Lung (tissue), 12 donors: ENCODE measurements around the gene FAM107A. TPM values are rescaled to one million over a fixed set of nuclear protein-coding genes. Genes with fewer than 3 reads are reported as not detected.

Experiments used
- ATAC-seq: fragments of 200-7000 bp; cut with Tn5 transposase; one replicate; pipeline ENCODE4 v1.9.1; 2020; ENCODE audit warnings: moderate number of reproducible peaks; ENCODE audit not compliant: insufficient read depth, low FRiP score
- DNase-seq, 3 donors: peaks; one replicate each; pipeline ENCODE4 v3.0.0-alpha.2; 2013 to 2017
- H3K27ac ChIP-seq, 2 donors: one replicate each; pipeline ENCODE4 v1.5.1; 2013; ENCODE audit warnings: mild to moderate bottlenecking in 2 of 2, moderate library complexity in 2 of 2, control low read depth in 1 of 2, inconsistent platforms in 1 of 2, low read depth in 1 of 2, low read length in 1 of 2
- H3K27me3 ChIP-seq, 3 donors: one replicate each; pipeline ENCODE4 v1.5.1; 2013; ENCODE audit warnings: low read length in 2 of 3; ENCODE audit not compliant: control insufficient read depth in 3 of 3, insufficient read depth in 3 of 3
- H3K36me3 ChIP-seq, 4 donors: one replicate each; pipeline ENCODE4 v1.5.1; 2013; ENCODE audit warnings: low read length in 4 of 4, mild to moderate bottlenecking in 1 of 4, moderate library complexity in 1 of 4; ENCODE audit not compliant: control insufficient read depth in 4 of 4, insufficient read depth in 4 of 4
- H3K4me1 ChIP-seq, 5 donors: one replicate each; pipeline ENCODE4 v1.5.1; 2013; ENCODE audit warnings: low read length in 5 of 5, mild to moderate bottlenecking in 2 of 5, moderate library complexity in 1 of 5; ENCODE audit not compliant: control insufficient read depth in 5 of 5, insufficient read depth in 5 of 5
- H3K4me3 ChIP-seq: one replicate; pipeline ENCODE4 v1.5.1; 2013; ENCODE audit warnings: mild to moderate bottlenecking, control low read depth, moderate library complexity
- H3K9ac ChIP-seq, 2 donors: one replicate each; pipeline ENCODE4 v1.5.1; 2013; ENCODE audit warnings: low read length in 2 of 2, control low read depth in 1 of 2; ENCODE audit not compliant: insufficient read depth in 1 of 2
- H3K9me3 ChIP-seq, 4 donors: one replicate each; pipeline ENCODE4 v1.5.1; 2013; ENCODE audit warnings: low read length in 3 of 4, mild to moderate bottlenecking in 1 of 4, moderate library complexity in 1 of 4; ENCODE audit not compliant: control insufficient read depth in 4 of 4, insufficient read depth in 3 of 4
- CTCF ChIP-seq: IDR thresholded peaks from 2 replicates; pipeline ENCODE4 v1.5.1; 2012; ENCODE audit warnings: mild to moderate bottlenecking; ENCODE audit errors: control extremely low read depth, extremely low read depth
- WGBS, 2 donors: extraction: QIAGEN DNeasy Blood & Tissue Kit; methylation state at CpG; one replicate each; pipeline ENCODE4 v1.1.7; 2013; 5-methylcytosine and 5-hydroxymethylcytosine counted together
- polyA plus RNA-seq, 2 donors: library from polyadenylated mRNA; stranded (reverse); fragments of 200-250 nt; gene quantifications; one replicate each; pipeline ENCODE4 v1.2.1, GENCODE V29; 2013
- total RNA-seq, 2 donors: library from RNA; depleted of rRNA in 1 of 2; stranded (reverse); fragments of >200 nt in 1 of 2; gene quantifications; one replicate each; pipeline ENCODE4 v1.2.1, GENCODE V29; 2014 to 2021
- donor health status: control.
- donor health status: control.
- donor health status: Bipolar disorder and iron deficiency.
- donor health status: healthy.
- donor health status: DM: yes; HTN: yes; CAD: no.

FAM107A gene
- total and polyA plus RNA-seq, 4 donors, result 4.2 to 83.6 (median 34.7) TPM

- H3K9me3 ChIP-seq, result no peaks in the 10 kb centered on the region
- TF ChIP-seq CTCF, result no peak
- H3K4me3 ChIP-seq, result no peak overlapping the region
- H3K4me1 ChIP-seq, result no peaks in the 10 kb centered on the region
- no peak overlapping the region for H3K27ac ChIP-seq
- no peak for ATAC-seq
- H3K27me3 ChIP-seq, result peaks cover 0 to 5% (median under 1%) of the 10 kb centered on the region in 3 donors
- H3K9ac ChIP-seq, result no peak overlapping the region
- H3K36me3 ChIP-seq, result no peaks in the 10 kb centered on the region
- WGBS, 2 donors, result 87 to 88% methylated on average over 5 of the region's 5 CpGs
- DNase-seq, result no peak
These were observed 16.9 kb upstream of the FAM107A start for GRCh38 chr3:58594117-58594516.

- Histone ChIP-seq H3K4me1 (peaks cover 0 to 1% (median 0%) of the 10 kb centered on the region in 5 donors), H3K4me3 (no peak overlapping the region), H3K27ac (no peak overlapping the region), H3K27me3 (peaks cover 5 to 19% (median 12%) of the 10 kb centered on the region in 3 donors), H3K36me3 (no peaks in the 10 kb centered on the region), H3K9me3 (no peaks in the 10 kb centered on the region), H3K9ac (no peak overlapping the region)
- 62 to 63% methylated on average over 6 of the region's 6 CpGs for WGBS, 2 donors
- no peak for ATAC-seq
- DNase-seq, result no peak
- no peak for TF ChIP-seq CTCF
These were observed 14.6 kb upstream of the FAM107A start for GRCh38 chr3:58591517-58592510.

- ATAC-seq (no peak), DNase-seq (peak; percentile 66 to 82 (median 67))
- peaks cover 5 to 31% (median 28%) of the 10 kb centered on the region in 3 donors for H3K27me3 ChIP-seq
- 49 to 53% methylated on average over 3 of the region's 3 CpGs for WGBS, 2 donors
- no peaks in the 10 kb centered on the region for H3K36me3 ChIP-seq
- H3K4me3 ChIP-seq, result no peak overlapping the region
- TF ChIP-seq CTCF, result no peak
- H3K9ac ChIP-seq, result no peak overlapping the region
- H3K4me1 ChIP-seq, result peaks cover 0 to 15% (median 0%) of the 10 kb centered on the region in 5 donors
- H3K9me3 ChIP-seq, result no peaks in the 10 kb centered on the region
- no peak overlapping the region for H3K27ac ChIP-seq
These were observed 10.9 kb upstream of the FAM107A start for GRCh38 chr3:58588030-58588614.
